ENCODE results near the gene PIGU.

- TF ChIP-seq CTCF (IDR thresholded peaks at IDR 0.05; ENCODE audit: low read depth, low read length, poor library complexity, severe bottlenecking) = no peak
- no peak for TF ChIP-seq EZH2phosphoT487 (IDR thresholded peaks at IDR 0.05; ENCODE audit: borderline replicate concordance, low read length)
Measured at GRCh38 chr20:34675561-34675960, 1.3 kb downstream of the PIGU start.

Measured in DOHH2 (cell line).